Measurements from ENCODE around the gene JPH3.

Gene JPH3

DNA sequence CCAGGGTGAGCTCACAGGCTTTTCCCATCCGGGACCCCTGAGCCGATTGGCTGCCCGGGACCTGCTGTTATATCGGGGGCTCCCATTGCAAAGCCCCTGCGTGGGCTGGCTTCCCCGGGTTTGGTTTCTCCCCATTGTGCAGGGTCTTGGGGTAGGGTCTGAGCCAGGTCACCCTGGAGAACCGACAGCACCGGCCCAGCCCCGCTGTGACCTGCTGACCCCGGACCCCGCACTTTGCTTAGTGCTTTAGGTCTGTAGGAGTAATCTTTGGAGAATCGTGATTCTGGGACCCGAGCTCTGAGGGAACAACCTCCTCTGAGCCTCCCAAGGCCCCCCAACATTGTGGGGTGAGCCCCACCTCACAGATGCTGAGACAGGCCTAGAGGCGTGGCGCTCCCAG, 62.9 kb downstream of the JPH3 start:
- Histone ChIP-seq H3K9me3 (no peaks in the 10 kb centered on the region), H3K4me3 (no peak overlapping the region), H3K4me1 (no peaks in the 10 kb centered on the region), H3K27me3 (peaks cover 0 to 68% of the 10 kb centered on the region in 2 donors), H3K36me3 (no peaks in the 10 kb centered on the region), H3K27ac (no peak overlapping the region)
- DNase-seq: no peak
- intact Hi-C loops (cut with DNase I; ENCODE audit: low total_unique reads): no loop called here
- TF ChIP-seq CTCF (IDR thresholded peaks at IDR 0.05): no peak

- H3K4me1 ChIP-seq: no peaks in the 10 kb centered on the region
- peaks cover 0 to 71% of the 10 kb centered on the region in 2 donors for H3K27me3 ChIP-seq
- intact Hi-C loops (cut with DNase I; ENCODE audit: low total_unique reads): no loop called here
- no peaks in the 10 kb centered on the region for H3K36me3 ChIP-seq
- H3K9me3 ChIP-seq: no peaks in the 10 kb centered on the region
- DNase-seq: no peak
- H3K27ac ChIP-seq: no peak overlapping the region
- no peak overlapping the region for H3K4me3 ChIP-seq
- no peak for TF ChIP-seq CTCF (IDR thresholded peaks at IDR 0.05)
Observed at GRCh38 chr16:87666919-87667318, 64.6 kb downstream of the JPH3 start.

DNA sequence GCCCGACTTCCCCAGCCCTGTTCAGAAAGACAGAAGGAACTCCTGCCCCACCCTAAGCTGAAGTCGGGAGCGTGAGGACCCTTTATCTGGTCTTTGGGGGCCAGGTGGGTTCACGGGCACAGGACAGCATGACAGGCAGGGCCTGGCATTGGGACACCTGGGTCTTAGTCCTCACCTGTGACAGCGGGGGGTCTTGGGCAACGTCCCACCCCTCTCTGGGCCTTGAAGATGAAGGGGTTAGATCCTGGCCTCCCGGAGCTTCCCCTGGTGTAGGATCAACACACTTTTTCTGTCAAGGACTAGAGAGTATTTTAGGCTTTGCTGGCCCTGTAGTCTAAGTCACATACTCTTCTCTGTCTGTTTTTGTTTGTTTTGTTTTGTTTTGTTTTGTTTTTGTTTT, 65.1 kb downstream of the JPH3 start:
- DNase-seq: no peak
- intact Hi-C loops (cut with DNase I; ENCODE audit: low total_unique reads): no loop called here
- peaks cover 0 to 74% of the 10 kb centered on the region in 2 donors for H3K27me3 ChIP-seq
- no peaks in the 10 kb centered on the region for H3K36me3 ChIP-seq
- no peak for TF ChIP-seq CTCF (IDR thresholded peaks at IDR 0.05)
- H3K4me3 ChIP-seq: no peak overlapping the region
- H3K4me1 ChIP-seq: no peaks in the 10 kb centered on the region
- H3K27ac ChIP-seq: no peak overlapping the region
- no peaks in the 10 kb centered on the region for H3K9me3 ChIP-seq

- H3K36me3 ChIP-seq: no peaks in the 10 kb centered on the region
Observed at GRCh38 chr16:87667946-87668345, 65.6 kb downstream of the JPH3 start.

GRCh38 chr16:87669672-87670071, 67.4 kb downstream of the JPH3 start:
- H3K36me3 ChIP-seq: no peaks in the 10 kb centered on the region
- H3K27me3 ChIP-seq: peaks cover 0 to 71% of the 10 kb centered on the region in 2 donors
- no peak overlapping the region for H3K4me3 ChIP-seq
- no peaks in the 10 kb centered on the region for H3K4me1 ChIP-seq
- no peak for TF ChIP-seq CTCF (IDR thresholded peaks at IDR 0.05)
- DNase-seq: no peak
- H3K27ac ChIP-seq: no peak overlapping the region
- no peaks in the 10 kb centered on the region for H3K9me3 ChIP-seq
- intact Hi-C loops (cut with DNase I; ENCODE audit: low total_unique reads): no loop called here

More at GRCh38 chr16:87667946-87668345, 65.6 kb downstream of the JPH3 start:
- DNase-seq: no peak
- Histone ChIP-seq H3K27ac (no peak overlapping the region), H3K27me3 (peaks cover 0 to 71% of the 10 kb centered on the region in 2 donors), H3K9me3 (no peaks in the 10 kb centered on the region), H3K4me3 (no peak overlapping the region), H3K4me1 (no peaks in the 10 kb centered on the region)
- intact Hi-C loops (cut with DNase I; ENCODE audit: low total_unique reads): no loop called here
- no peak for TF ChIP-seq CTCF (IDR thresholded peaks at IDR 0.05)

- no peak overlapping the region for H3K4me3 ChIP-seq
- no peak overlapping the region for H3K27ac ChIP-seq
- H3K9me3 ChIP-seq: no peaks in the 10 kb centered on the region
- H3K36me3 ChIP-seq: no peaks in the 10 kb centered on the region
- TF ChIP-seq CTCF (IDR thresholded peaks at IDR 0.05): no peak
- intact Hi-C loops (cut with DNase I; ENCODE audit: low total_unique reads): no loop called here
- no peak for DNase-seq
- peaks cover 0 to 64% of the 10 kb centered on the region in 2 donors for H3K27me3 ChIP-seq
- H3K4me1 ChIP-seq: no peaks in the 10 kb centered on the region
Observed at GRCh38 chr16:87671221-87671620, 68.9 kb downstream of the JPH3 start.

Measured in tibial artery (tissue), 4 donors.